Measurements from ENCODE around the gene SBNO2. TPM values are rescaled to one million over a fixed set of nuclear protein-coding genes. Genes with fewer than 3 reads are reported as not detected.

The SBNO2 gene, protein sequence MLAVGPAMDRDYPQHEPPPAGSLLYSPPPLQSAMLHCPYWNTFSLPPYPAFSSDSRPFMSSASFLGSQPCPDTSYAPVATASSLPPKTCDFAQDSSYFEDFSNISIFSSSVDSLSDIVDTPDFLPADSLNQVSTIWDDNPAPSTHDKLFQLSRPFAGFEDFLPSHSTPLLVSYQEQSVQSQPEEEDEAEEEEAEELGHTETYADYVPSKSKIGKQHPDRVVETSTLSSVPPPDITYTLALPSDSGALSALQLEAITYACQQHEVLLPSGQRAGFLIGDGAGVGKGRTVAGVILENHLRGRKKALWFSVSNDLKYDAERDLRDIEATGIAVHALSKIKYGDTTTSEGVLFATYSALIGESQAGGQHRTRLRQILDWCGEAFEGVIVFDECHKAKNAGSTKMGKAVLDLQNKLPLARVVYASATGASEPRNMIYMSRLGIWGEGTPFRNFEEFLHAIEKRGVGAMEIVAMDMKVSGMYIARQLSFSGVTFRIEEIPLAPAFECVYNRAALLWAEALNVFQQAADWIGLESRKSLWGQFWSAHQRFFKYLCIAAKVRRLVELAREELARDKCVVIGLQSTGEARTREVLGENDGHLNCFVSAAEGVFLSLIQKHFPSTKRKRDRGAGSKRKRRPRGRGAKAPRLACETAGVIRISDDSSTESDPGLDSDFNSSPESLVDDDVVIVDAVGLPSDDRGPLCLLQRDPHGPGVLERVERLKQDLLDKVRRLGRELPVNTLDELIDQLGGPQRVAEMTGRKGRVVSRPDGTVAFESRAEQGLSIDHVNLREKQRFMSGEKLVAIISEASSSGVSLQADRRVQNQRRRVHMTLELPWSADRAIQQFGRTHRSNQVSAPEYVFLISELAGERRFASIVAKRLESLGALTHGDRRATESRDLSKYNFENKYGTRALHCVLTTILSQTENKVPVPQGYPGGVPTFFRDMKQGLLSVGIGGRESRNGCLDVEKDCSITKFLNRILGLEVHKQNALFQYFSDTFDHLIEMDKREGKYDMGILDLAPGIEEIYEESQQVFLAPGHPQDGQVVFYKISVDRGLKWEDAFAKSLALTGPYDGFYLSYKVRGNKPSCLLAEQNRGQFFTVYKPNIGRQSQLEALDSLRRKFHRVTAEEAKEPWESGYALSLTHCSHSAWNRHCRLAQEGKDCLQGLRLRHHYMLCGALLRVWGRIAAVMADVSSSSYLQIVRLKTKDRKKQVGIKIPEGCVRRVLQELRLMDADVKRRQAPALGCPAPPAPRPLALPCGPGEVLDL (N-terminal part only)
- 65.5 TPM for total RNA-seq (ENCODE audit: unreplicated experiment)
- long read RNA-seq, partial matches to known transcripts = 0 of 1 reads
- long read RNA-seq, other reads (novel, unspliced or antisense) = 1 of 1 reads

DNA sequence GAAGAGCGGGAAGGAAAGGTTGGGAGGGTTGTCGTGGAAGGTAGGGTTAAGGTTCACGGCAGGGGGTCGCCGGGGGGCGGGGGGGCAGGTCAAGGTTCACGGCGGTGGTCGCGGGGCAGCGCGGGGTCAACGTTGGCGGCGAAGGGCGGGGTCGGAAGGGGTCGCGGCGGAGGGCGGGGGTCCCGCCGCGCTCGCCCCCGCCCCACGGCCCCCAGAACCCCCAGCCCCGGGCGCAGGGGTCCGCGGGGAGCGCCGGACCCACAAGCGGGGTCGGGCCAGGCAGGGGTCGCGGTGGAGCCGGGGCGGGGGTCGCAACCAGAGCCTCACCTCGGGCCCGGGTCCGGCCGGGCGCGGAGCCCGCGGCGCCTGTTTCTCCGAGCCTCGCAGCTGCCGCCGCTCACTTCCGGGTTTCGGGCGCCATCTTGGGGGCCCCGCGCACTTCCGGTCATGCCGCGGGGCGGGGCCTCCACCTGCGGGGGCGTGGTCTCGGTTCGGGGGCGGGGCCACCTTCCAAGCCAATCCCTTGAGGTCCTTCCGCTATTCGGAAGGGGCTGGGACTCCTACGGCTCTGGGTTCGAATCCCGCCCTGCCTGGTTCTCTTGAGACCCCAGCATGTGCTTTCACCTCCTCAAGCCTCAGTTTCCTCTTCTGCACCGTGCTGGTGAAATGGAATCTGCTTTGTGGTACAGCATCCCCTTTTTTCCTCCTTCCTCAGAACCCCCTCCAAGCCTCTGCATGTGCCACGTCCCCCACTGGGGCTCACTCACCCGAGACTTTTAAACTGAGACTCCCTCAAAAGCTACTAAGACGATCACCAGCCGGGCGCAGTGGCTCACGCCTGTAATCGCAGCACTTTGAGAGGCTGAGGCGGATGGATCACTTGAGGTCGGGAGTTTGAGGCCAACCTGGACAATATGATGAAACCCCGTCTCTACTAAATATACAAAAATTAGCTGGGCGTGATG is at the start of gene SBNO2:
Gene SBNO2, minus strand, starts transcription at position 424 of the 965 bp plus-strand sequence. CDS start 19,992 bp downstream, outside the sequence.
- Mint-ChIP-seq H3K27ac (ENCODE audit: unreplicated experiment) (peak within 1 kb of the TSS; percentile 98), H3K36me3 (ENCODE audit: unreplicated experiment) (peaks cover 9% of the 10 kb centered on the region), H3K27me3 (ENCODE audit: unreplicated experiment) (peaks cover 12% of the 10 kb centered on the region), H3K9me3 (ENCODE audit: unreplicated experiment) (peaks cover 19% of the 10 kb centered on the region), H3K4me1 (ENCODE audit: low read depth, unreplicated experiment) (peaks cover 17% of the 10 kb centered on the region), H3K4me3 (ENCODE audit: unreplicated experiment) (peak within 1 kb of the TSS; percentile 90)
- TF ChIP-seq, protein P1, sequence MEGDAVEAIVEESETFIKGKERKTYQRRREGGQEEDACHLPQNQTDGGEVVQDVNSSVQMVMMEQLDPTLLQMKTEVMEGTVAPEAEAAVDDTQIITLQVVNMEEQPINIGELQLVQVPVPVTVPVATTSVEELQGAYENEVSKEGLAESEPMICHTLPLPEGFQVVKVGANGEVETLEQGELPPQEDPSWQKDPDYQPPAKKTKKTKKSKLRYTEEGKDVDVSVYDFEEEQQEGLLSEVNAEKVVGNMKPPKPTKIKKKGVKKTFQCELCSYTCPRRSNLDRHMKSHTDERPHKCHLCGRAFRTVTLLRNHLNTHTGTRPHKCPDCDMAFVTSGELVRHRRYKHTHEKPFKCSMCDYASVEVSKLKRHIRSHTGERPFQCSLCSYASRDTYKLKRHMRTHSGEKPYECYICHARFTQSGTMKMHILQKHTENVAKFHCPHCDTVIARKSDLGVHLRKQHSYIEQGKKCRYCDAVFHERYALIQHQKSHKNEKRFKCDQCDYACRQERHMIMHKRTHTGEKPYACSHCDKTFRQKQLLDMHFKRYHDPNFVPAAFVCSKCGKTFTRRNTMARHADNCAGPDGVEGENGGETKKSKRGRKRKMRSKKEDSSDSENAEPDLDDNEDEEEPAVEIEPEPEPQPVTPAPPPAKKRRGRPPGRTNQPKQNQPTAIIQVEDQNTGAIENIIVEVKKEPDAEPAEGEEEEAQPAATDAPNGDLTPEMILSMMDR (IDR thresholded peaks at IDR 0.05; ENCODE audit: partially characterized antibody, unreplicated experiment) = no peak
- DNase-seq = peak; percentile 96

DNA sequence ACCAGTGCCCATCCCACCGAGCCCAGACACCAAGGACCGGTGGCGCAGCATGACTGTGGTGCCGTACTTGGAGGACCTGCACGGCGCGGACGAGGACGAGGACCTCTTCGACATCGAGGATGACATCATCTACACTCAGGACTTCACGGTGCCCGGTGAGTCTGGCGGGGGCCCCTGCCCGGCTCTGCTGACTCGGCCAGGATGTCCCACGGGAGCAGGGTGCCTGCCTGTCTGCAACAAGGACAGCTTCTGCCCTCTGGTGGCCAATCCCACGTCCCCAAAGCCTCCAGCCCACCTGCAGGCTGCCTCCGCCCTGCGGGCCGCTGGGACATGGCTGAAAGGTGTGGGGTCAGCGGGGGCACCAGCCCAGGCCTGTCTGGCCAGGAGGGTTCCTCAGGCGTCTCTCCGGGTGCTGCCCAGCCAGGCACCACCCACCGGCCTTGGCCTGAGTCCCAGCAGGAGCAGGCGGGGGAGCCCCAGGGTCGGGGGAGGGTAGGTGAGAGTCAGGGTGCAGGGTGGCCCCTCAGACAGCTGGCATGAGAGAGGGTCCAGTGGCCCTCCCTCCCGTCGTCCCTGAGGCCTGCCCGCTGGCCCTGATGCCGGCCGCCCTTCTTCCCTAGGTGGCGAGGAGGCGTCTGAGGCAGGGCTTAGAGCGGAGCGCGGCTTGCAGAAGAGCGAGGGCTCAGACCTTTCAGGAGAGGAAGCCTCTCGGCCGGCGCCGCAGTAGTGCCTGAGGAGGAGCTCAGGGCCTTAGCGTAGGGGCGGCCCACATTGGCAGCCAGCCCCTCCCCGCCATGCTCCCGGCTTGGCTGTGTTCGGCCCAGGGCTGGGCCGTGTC is 49.2 kb upstream of the SBNO2 start:
- Mint-ChIP-seq H3K4me3 (ENCODE audit: unreplicated experiment) (peak overlapping the region; percentile 59), H3K27ac (ENCODE audit: unreplicated experiment) (peak overlapping the region; percentile 78), H3K36me3 (ENCODE audit: unreplicated experiment) (no peaks in the 10 kb centered on the region), H3K4me1 (ENCODE audit: low read depth, unreplicated experiment) (peaks cover 3% of the 10 kb centered on the region), H3K27me3 (ENCODE audit: unreplicated experiment) (peaks cover 3% of the 10 kb centered on the region), H3K9me3 (ENCODE audit: unreplicated experiment) (peaks cover 6% of the 10 kb centered on the region)
- TF ChIP-seq, protein P1 (IDR thresholded peaks at IDR 0.05; ENCODE audit: partially characterized antibody, unreplicated experiment) = peak; percentile 25
- DNase-seq = peak; percentile 81

GRCh38 chr19:1222394-1222793 is 48.3 kb upstream of the SBNO2 start:
- DNase-seq = peak; percentile 40
- Mint-ChIP-seq H3K27ac (ENCODE audit: unreplicated experiment) (peak overlapping the region; percentile 80), H3K4me3 (ENCODE audit: unreplicated experiment) (peak overlapping the region; percentile 59), H3K9me3 (ENCODE audit: unreplicated experiment) (peaks cover 4% of the 10 kb centered on the region), H3K4me1 (ENCODE audit: low read depth, unreplicated experiment) (peaks cover 7% of the 10 kb centered on the region), H3K36me3 (ENCODE audit: unreplicated experiment) (no peaks in the 10 kb centered on the region), H3K27me3 (ENCODE audit: unreplicated experiment) (peaks cover 7% of the 10 kb centered on the region)
- TF ChIP-seq, protein P1 (IDR thresholded peaks at IDR 0.05; ENCODE audit: partially characterized antibody, unreplicated experiment) = peak; percentile 31
